ENCODE results near the gene HNRNPA0.
"Not testable (repeated sequence)": the region's sequence is repeated elsewhere in the genome, so short reads cannot be mapped to it uniquely, and the experiment has no call there.

The HNRNPA0 gene

DNA sequence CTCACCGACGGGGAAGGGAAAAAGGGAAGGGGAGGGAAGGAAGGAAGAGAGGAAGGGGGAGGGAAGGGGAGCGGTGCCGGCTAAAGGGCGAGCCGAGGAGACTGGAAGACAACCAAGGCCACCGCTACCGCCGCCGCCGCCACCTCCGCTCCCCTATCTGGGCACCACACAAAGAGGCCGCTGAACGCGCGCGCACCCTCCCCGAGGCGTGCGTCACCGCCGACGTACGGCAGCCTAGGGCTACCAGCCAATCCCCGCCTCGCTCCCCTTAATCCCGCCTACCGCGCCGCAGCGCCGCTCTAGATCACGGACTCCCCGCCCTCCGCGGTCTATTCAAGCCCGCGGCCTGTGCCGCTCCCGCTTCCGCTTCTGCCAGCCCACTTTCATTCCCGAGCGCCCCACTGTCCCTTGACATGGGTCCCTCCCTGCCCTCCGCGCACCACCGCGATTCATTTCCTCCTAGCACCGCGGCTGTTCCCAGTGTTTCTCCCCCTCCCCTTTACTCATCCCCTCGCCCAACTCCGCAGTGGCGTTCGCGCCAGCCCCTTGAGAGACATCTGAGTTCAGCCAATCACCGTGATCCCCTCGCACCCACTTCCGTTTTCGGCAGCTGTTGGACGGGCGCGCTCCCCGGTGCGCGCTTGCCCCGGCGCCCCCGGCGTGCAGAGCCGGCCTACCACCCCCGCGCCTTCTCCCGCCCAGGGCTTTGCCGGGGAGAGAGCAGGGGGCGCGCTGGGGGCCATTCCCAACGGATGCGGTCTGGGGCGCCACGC, at the start of gene HNRNPA0:
Gene HNRNPA0 (minus strand): TSS at position 176 of the 773 bp plus-strand sequence. CDS start 297 bp downstream, outside the sequence.
- peak; percentile 97 for DNase-seq

DNA sequence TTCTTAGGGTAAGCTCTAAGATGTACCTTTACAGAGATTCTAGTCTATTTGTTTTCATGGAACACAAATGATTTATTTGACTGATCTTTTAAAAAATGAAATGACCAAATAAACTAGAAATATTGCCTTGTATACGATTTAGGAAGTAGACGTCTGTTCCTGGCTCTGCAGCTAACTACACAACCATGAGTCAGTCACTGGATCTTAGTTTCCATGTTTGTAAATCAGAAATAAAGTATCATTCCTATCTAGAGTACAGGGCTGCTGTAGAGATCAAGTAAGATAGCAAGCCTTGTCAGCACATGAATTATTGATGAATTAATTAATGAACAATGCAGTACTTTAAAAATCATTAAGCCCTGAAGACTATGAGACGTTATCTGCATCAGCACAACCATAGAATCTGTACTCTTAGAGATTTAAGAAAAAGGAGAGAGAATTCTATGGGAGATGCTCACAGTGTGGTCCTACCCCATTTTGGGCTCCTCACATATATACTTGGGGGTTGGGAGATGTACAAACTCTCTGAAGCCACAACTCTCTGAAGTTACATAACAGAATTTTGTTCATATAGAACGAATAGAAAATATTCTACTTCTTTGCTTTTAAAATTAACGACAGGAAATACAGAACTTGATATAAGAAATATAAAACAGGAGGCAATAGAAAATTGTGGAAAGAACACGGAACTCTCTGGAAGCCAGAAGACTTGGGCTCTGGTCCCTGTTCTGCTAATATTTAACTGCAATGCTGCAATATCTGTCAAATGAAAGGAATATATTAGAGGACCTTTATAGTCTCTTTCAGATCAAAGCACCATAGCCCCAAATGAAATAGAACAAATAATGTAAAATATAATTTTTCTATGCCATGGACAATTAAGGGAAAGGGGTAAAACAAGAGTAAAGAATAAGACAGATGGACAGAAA, 48.4 kb upstream of the HNRNPA0 start:
- no peak for DNase-seq

DNA sequence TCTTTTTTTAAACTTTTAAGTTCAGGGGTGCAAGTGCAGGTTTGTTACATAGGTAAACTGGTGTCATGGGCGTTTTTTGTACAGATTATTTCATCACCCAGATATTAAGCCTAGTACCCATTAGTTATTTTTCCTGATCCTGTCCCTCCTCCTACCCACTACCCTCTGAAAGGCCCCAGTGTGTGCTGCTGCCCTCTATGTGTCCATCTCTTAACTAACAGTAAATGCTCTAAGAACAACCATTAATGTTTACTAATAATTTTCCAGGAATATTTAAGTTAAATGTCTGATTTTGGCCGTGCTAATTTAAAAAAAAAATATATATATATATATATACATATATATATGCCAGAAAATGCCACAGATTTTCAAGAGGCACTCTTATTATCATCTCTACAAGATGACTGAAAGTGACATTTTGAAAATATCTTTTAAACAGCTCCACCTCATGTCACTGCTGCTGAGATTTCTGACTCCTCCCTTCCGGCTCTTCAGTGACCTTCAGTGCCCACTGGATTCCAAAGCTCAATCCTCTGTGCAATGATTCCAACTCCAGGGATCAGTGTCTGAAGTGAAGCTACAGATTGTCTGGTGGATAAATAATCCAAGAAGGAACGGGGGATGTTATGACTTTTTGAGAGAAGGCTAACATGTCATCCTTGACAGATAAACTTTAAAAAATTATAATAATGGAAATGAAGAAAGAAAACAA, 46.7 kb upstream of the HNRNPA0 start:
- no peak for DNase-seq

DNA sequence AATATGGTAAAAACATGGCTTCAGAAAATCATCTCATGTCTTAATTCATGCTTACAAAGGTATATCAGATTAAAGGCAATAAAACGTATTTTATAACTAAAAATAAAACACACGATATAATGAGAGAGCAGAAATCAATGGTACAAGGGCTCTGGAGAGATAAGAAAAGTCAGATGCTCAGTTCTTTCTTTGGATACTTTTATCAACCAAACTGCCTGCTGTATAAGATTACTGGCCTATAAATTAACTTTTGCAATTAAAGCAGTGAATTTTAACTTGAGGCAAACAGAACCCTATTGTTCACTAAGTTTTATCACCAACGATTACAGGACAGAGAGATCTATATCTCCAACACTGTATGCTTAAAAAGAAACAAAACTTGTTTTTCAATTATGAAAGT, 42.1 kb upstream of the HNRNPA0 start:
- no peak for DNase-seq

DNA sequence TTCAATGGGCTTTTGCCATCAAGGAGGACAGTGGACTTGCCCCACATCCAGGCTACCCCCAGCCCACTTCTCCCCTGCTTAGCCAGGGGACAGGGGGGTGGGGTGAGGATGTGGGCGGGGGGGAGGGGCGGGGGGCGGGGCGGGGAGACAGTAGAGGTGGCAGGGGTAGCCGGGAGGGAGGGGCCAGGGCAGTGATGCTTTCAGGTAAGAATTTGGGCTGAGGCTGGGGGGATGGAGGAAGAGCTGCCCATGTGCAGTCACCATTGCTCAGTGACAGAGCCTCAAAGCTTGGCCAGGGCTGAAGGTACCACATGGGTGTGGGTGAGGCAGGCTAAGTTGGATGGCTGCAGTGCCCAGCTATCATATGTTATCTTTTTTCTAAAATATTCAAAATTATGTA, 40.7 kb upstream of the HNRNPA0 start:
- DNase-seq: no peak

DNA sequence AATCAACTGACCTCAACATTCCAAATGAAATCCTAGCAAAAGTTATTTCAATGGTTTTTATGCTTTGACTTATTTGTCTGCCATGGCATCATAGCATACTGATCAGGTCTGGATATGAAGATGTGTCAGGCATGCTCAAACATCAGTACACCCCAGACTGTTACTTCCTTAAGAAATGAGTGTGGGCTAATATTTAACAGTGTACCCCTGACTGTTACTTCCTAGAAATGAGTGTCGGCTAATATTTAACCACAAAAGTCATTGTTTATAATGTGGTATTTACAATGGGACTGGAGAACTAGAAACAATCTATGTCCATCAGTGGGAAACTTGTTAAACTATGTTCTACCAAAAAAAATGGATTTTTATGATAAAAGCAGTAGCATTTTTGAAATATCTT, 38.1 kb upstream of the HNRNPA0 start:
- DNase-seq: no peak

DNA sequence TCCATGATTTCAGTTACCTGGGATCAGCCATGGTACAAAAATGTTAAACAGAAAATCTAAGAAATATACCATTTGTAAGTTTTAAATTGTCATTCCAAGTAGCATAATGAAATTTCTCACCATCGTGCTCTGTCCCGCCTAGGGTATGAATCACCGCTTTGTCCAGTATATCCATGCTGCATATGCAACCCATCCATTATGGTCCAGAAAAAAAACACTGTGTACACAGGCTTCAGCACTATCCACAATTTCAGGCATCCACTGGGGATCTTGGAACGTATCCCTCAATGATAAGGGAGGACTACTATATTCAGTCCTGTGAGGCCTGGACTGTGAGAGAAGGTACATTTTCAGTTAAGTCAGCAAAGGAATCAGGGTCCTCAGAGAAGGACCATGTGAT, 37.6 kb upstream of the HNRNPA0 start:
- DNase-seq: no peak

DNA sequence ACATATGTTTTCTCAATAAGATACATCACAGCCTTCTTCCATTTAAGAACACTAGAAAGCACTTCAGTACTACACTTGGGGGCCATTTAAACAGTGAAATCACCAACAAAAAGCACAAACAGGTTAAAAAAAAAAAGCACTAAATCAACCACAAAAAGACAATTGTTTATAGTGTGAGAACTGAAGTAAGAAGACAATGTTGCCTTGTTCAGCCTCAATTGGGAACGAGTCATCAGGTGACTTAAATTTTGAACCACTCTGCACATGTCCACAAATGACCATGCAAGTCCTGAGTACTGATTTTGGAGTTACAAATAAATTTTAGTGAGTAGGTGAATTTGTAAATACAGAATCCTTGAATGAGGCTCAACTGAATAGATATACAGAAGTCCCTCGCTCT, 37.2 kb upstream of the HNRNPA0 start:
- no peak for DNase-seq

DNA sequence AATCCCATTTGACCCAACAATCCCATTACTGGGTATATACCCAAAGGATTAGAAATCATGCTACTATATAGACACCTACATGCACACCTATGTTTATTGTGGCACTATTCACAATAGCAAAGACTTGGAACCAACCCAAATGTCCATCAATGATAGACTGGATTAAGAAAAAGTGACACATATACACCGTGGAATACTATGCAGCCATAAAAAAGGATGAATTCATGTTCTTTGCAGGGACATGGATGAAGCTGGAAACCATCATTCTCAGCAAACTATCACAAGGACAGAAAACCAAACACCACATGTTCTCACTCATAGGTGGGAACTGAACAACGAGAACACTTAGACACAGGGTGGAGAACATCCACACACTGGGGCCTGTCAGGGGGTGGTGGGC, 34.4 kb upstream of the HNRNPA0 start:
- not testable (repeated sequence) for DNase-seq

DNA sequence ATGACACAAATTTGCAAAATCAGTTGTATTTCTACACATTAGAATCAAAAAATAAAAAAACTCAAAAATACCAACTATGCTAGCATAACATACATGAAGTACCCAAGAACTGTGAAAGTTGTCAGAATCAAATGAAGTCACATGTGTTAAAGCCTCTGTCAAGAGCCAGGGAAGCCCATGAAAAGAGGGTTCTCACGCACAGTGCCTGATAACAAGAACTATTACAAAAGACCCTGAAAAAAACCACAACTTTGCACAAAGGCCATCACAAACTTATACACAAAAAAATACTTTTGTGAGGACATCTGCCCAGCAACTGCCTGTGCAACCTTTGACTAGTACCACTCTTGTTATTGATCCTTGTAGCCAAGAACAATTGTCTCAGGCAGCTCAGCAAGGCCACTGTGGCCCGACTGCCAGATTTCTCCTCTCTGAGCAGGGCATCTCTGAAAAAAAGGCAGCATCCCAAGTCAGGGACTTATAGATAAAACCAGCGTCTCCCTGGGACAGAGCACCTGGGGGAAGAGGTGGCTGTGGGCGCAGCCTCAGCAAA, 28.9 kb upstream of the HNRNPA0 start:
- no peak for DNase-seq

DNA sequence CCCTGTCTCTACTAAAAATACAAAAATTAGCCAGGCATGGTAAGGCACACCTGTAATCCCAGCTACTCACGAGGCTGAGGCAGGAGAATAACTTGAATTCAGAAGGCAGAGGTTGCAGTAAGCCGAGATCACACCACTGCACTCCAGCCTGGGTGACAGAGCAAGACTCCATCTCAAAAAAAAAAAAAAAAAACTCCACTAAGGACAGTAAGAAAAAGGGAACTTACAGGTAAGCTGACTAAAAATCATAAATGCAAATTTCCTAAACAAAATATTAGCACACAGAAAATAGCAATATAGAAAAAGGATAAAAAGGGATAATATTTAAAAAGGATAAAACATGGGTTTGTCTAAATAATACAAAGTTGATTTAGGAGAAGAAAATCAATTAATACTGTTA, 27.9 kb upstream of the HNRNPA0 start:
- DNase-seq: no peak

DNA sequence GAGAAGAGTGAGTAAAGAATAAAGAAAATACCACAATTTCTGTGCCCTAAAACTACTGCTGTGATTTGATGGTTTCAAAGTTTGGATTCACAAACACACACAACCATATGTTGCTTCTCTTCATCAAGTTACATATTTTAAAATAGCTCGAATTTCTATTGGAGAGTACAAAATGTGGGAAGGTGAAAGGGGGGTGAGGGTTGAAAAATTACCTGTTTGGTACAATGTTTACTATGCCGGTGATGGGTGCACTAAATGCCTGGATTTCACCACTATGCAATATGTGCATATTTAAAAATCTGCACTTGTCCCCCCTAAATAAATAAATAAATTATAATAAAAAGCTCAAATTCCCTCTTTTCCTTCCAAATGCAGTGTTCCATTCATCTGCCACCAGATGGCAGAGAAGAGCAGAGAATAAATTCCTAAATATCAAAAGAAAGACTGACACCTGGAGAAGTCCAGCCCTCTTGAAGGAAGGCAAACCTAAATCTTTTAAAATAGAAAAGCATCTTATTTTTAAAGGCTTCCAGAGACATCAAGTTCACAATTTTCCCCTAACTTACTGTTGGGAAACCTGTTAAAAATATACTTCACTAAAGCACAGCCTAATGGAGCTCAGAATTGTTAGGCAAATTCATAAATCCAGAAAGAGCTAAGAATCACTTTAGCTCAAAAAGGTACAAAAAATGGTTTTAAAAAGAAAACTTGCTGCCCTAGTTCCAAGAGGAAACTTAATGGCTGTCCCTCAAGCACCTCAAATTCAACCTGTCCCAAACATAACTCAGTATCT, 24.8 kb upstream of the HNRNPA0 start:
- DNase-seq: peak; percentile 35

DNA sequence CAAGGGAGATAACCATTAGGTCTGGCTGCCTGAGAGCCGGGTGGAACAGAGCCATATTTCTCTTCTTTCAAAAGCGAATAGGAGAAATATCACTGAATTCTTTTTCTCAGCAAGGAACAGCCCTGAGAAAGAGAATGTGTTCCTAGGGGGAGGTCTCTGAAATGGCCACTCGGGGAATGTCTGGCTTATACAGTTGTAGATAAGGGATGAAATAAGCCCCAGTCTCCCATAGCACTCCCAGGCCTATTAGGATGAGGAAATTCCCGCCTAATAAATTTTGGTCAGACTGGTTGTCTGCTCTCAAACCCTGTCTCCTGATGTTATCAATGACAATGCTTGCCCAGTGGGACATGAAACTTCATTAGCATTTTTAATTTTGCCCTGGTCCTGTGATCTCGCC, 13.8 kb upstream of the HNRNPA0 start:
- DNase-seq: not testable (repeated sequence)

DNA sequence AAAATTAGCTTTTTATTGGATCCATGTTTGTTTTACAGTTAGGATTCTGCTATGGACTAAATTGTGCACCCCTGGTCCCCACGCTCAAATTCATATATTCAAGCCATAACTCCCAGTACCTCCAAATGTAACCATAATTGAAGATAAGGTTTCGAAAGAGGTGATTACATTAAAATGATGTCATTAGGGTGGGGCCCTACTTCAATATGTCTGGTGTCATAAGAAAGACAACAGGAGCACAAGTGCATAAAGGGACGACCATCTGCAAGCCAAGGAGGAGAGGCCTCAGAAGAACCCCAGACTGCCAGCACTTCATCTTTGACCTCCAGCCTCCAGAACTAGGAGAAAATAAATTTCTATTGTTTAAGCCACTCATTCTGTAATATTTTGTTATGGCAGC, 7.4 kb upstream of the HNRNPA0 start:
- DNase-seq: no peak

DNA sequence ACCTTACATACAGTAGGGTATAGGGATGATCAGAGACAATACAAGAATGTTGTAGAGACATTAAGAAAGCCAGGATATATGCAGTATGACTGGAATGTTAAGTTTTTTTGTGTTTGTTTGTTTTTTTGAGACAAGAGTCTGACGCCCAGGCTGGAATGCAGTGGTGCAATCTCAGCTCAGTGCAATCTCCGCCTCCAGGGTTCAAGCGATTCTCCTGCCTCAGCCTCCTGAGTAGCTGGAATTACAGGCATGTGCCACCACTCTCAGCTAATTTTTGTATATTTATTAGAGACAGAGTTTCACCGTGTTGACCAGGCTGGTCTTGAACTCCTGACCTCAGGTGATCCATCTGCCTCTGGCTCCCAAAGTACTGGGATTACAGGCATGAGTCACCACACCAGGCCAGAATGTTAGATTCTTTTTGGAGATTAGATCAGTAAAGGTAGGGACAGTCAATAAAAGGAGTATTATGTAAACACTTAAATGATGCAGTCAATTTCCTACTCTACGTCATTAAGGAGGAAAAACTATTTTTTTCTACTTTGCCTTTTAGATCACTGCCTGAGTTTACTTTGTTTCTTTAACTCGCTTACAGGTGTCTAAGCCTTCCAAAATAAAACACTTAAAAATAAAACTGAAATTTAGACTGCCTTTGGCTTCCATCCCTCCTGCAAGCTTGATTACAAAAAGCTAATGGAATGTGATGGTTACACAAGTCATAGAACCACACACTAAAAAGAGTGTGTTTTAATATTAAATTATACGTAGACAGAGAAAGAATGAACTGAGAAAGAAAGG, 6.8 kb upstream of the HNRNPA0 start:
- no peak for DNase-seq

DNA sequence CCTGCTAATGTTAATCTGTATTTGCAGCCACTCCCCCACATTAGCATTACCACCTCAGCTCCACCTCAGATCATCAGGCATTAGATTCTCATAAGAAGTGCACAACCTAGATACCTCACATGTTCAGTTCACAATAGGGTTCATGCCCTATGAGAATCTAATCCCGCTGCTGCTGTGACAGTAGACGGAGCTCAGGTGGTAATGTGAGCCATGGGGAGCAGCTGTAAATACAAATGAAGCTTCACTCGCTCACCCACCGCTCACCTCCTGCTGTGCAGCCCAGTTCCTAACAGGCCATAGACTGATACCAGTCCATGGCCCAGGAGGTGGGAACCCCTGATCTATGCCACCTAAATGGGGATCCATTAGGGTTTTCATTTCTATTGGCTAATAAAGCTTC, 6.1 kb upstream of the HNRNPA0 start:
- no peak for DNase-seq

DNA sequence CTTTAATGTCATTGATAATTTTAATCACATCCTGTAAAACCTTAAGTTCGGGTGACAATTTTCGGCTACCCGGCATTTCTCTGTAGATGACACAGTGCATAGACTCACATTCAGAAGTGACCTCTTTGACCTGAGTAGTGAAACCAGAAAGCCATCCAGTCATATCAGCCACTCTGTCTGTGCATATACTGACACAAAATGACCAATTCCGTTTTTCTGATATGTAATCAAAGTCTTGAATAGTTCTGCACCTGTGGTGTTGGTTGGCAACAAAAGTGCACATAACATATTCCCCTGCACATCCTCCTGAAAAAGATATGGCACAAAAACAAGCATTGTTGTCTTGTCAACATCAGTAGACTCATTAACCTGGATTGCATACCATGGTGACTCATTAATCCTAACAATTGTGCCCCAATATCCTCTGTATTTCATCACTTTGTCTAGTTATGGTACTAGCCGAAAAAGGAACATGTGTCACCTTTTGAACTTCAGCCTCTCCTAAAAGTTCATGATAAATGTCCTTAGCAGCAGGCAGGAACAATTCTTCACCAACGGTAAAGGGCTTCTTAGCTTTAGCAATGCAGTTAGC, 4.6 kb upstream of the HNRNPA0 start:
- DNase-seq: no peak

DNA sequence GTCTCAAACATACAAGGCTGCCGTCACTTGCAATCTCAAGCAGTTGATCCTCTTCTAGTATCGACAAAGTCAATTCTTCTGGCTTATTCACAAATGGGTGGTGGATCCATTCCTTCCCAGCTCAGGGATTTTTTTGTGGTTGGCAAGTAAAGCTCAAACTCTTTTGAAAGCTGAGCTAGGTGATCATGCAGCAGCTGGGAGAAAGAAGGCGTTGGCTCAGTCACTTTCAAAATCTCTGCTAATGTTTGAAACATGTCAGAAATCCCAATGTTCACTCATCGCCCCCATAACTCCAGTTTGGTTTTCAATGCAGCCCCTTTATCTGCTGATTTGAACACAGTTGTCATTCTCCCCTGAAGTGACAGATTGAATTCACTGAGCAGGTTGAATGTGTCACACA, 4.0 kb upstream of the HNRNPA0 start:
- DNase-seq: no peak

DNA sequence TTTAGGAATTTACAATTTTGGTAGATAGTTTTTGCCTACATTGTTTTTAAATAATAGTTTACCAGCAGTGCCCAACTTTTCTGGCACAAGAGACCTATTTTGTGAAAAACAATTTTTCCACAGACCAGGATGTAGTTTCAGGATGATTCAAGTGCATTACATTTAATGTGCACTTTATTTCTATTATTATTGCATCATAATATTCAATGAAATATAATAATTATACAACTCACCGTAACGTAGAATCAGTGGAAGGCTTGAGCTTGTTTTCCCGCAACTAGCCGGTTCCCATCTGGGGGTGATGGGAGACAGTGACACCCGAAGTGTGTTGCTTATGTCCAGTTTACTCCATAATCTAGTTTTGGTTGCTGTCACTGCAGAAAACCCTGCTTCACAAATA, 3.5 kb upstream of the HNRNPA0 start:
- no peak for DNase-seq

DNA sequence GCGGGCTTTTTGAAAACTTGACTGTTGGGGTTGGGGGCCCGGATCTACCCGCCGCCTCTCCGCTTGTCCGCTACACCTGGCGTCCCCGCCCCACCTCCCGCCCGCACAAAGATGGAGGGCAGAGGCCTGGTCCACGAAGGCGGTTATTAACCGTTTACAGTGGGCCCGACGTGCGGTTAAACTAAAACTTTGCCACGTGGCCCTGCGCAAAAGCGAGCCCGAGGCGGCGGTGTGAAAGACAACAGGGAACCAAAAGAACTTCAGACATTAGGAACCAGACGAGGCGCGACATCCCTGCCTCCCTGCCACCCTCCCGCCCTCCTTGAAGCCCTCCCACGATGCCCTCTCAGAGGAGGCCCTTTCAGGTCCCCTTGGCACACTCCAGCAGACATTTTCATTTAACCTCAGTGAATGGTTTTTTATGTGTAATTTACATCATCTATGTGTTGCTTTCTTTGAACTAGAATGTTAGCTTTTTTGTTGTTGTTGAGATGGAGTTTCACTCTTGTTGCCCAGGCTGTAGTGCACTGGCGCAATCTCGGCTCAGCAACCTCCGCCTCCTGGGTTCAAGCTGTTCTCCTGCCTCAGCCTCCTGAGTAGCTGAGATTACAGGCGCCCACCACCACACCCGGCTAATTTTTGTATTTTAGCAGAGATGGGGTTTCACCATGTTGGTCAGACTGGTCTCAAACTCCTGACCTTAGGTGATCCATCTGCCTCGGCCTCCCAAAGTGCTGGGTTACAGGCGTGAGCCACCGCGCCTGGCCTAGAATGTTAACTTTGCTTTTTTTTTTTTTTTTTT, 999 bp upstream of the HNRNPA0 start:
- no peak for DNase-seq
